HepG2 (cell line): ENCODE measurements around the gene PRICKLE3. TPM values are rescaled to one million over a fixed set of nuclear protein-coding genes. Genes with fewer than 3 reads are reported as not detected.
A peak's percentile ranks its signal among the peaks of the same experiment; 100 is the strongest.

Source experiments
- EHMT2 ChIP-seq: fragments of 200-600 bp; sonication (generic); IDR thresholded peaks from 2 replicates; pipeline ENCODE4 v1.7.0; 2017; ENCODE audit warnings: antibody characterized with exemption, low read depth, low read length, borderline replicate concordance
- ELF3 ChIP-seq: IDR thresholded peaks from 2 replicates; pipeline ENCODE4 v1.6.1; 2016; ENCODE audit warnings: missing genetic modification reagents, missing compliant biosample characterization
- HNRNPLL ChIP-seq: fragments of 200-400 bp; formaldehyde crosslinking; IDR thresholded peaks from 2 replicates; pipeline ENCODE4 v1.6.1; 2017; ENCODE audit warnings: mild to moderate bottlenecking, low read depth, low read length; ENCODE audit not compliant: poor library complexity, severe bottlenecking
- JARID2 ChIP-seq: sonication (generic); formaldehyde crosslinking; IDR thresholded peaks from 2 replicates; pipeline ENCODE4 v1.8.1; 2023; ENCODE audit warnings: missing genetic modification reagents, inconsistent platforms; ENCODE audit not compliant: insufficient replicate concordance
- KDM1A ChIP-seq: IDR thresholded peaks from 2 replicates; pipeline ENCODE4 v1.6.1; 2016; ENCODE audit warnings: missing compliant biosample characterization
- MTA3 ChIP-seq: sonication (generic); formaldehyde crosslinking; IDR thresholded peaks from 2 replicates; pipeline ENCODE4 v1.4.0; 2020; ENCODE audit warnings: missing genetic modification reagents
- MYNN ChIP-seq: sonication (generic); formaldehyde crosslinking; IDR thresholded peaks from 2 replicates; pipeline ENCODE4 v1.4.0; 2020; ENCODE audit warnings: mild to moderate bottlenecking, low read depth, missing genetic modification reagents
- NCOA5 ChIP-seq: sonication (generic); formaldehyde crosslinking; IDR thresholded peaks from 2 replicates; pipeline ENCODE4 v1.4.0; 2020; ENCODE audit warnings: missing genetic modification reagents
- NONO ChIP-seq, 2 experiments: fragments of 450-650 bp in 1 of 2; sonication (generic) in 1 of 2; formaldehyde crosslinking in 1 of 2; IDR thresholded peaks in 1 of 2; conservative IDR thresholded peaks in 1 of 2; 2 replicates each; pipeline versions ENCODE4 v1.6.1 to v1.8.0; 2017 to 2022; ENCODE audit warnings: mild to moderate bottlenecking in 1 of 2, missing genetic modification reagents in 1 of 2, moderate library complexity in 1 of 2
- NR1H2 ChIP-seq: sonication (generic); formaldehyde crosslinking; IDR thresholded peaks from 2 replicates; pipeline ENCODE4 v1.8.1; 2022; ENCODE audit warnings: low read depth, missing genetic modification reagents, borderline replicate concordance
- PAF1 ChIP-seq: IDR thresholded peaks from 2 replicates; pipeline ENCODE4 v1.6.1; 2016; ENCODE audit warnings: missing genetic modification reagents, missing compliant biosample characterization
- SMC3 ChIP-seq: IDR thresholded peaks from 2 replicates; pipeline ENCODE4 v1.6.1; 2011; ENCODE audit warnings: low read length, improper control_type of control experiment
- SNAI1 ChIP-seq: sonication (generic); formaldehyde crosslinking; IDR thresholded peaks from 2 replicates; pipeline ENCODE4 v1.5.0; 2020; ENCODE audit warnings: mild to moderate bottlenecking, missing genetic modification reagents, borderline replicate concordance
- TFE3 ChIP-seq: IDR thresholded peaks from 2 replicates; pipeline ENCODE4 v1.6.1; 2016
- THAP11 ChIP-seq: IDR thresholded peaks from 2 replicates; pipeline ENCODE4 v1.6.1; 2016; ENCODE audit warnings: missing biosample characterization, missing genetic modification reagents
- ZKSCAN1 ChIP-seq: fragments of 150-350 bp; IDR thresholded peaks from 2 replicates; pipeline ENCODE4 v1.6.1; 2014; ENCODE audit warnings: low read length
- ZNF282 ChIP-seq: fragments of 450-650 bp; IDR thresholded peaks from 2 replicates; pipeline ENCODE4 v1.6.1; 2018; ENCODE audit not compliant: partially characterized antibody
- ZNF501 ChIP-seq: sonication (generic); formaldehyde crosslinking; IDR thresholded peaks from 2 replicates; pipeline ENCODE4 v1.5.1; 2020; ENCODE audit warnings: mild to moderate bottlenecking, moderate library complexity, missing genetic modification reagents
- ZNF543 ChIP-seq: sonication (generic); formaldehyde crosslinking; IDR thresholded peaks from 2 replicates; pipeline ENCODE4 v1.4.0; 2020; ENCODE audit warnings: mild to moderate bottlenecking, missing genetic modification reagents
- ZNF891 ChIP-seq: sonication (generic); formaldehyde crosslinking; IDR thresholded peaks from 2 replicates; pipeline ENCODE4 v1.5.0; 2020; ENCODE audit warnings: mild to moderate bottlenecking, missing genetic modification reagents
- ZSCAN31 ChIP-seq: sonication (generic); formaldehyde crosslinking; IDR thresholded peaks from 2 replicates; pipeline ENCODE4 v1.5.0; 2020; ENCODE audit warnings: low read depth, mild to moderate bottlenecking, missing genetic modification reagents
- ZZZ3 ChIP-seq: sonication (generic); formaldehyde crosslinking; IDR thresholded peaks from 2 replicates; pipeline ENCODE4 v1.4.0; 2020; ENCODE audit warnings: missing genetic modification reagents, mild to moderate bottlenecking, borderline replicate concordance
- polyA plus RNA-seq, 8 experiments: library from polyadenylated mRNA; depleted of rRNA in 3 of 8; stranded (reverse) in 7 of 8; unstranded in 1 of 8; fragments of >200 nt; fragmentation: Illumina TruSeq in 4 of 8; extraction: Trizol in 4 of 8; gene quantifications; 2 replicates each; pipeline versions ENCODE4 v1.2.1 to v1.2.3, GENCODE V29; 2011 to 2016; ENCODE audit warnings: low read depth in 4 of 8, missing spikeins in 1 of 8, mixed read lengths in 1 of 8; ENCODE audit not compliant: insufficient read depth in 1 of 8
- total RNA-seq, 5 experiments: library from RNA; depleted of rRNA; stranded (reverse); fragments of >200 nt; fragmentation: Illumina TruSeq; extraction: Trizol; gene quantifications; 2 replicates each; pipeline ENCODE4 v1.2.3, GENCODE V29; 2016; ENCODE audit warnings: low read depth in 1 of 5
- TF ChIP-seq, protein P1 (sequence below): IDR thresholded peaks from 2 replicates; pipeline ENCODE4 v1.4.0; 2020; ENCODE audit warnings: mild to moderate bottlenecking, missing genetic modification reagents
- TF ChIP-seq, protein P2 (sequence below): sonication (generic); formaldehyde crosslinking; IDR thresholded peaks from 2 replicates; pipeline ENCODE4 v1.4.0; 2020; ENCODE audit warnings: missing genetic modification reagents
- TF ChIP-seq, protein P3 (sequence below): IDR thresholded peaks from 2 replicates; pipeline ENCODE4 v1.6.1; 2016

PRICKLE3 gene
- total and polyA plus RNA-seq, 2 of the 13 experiments (the other 11 are each of a cell fraction or from before 2014, with no cell fraction given): 2.6 TPM

GRCh38 chrX:49186125-49187027, at the start of gene PRICKLE3 (continued):
- TF ChIP-seq ZSCAN31 (CRISPR knock-in tag): no peak; the same call in 1 of the 2 replicates
- TF ChIP-seq NR1H2 (CRISPR knock-in tag): no peak
- TF ChIP-seq TFE3 (CRISPR knock-in tag): no peak
- TF ChIP-seq SNAI1 (CRISPR knock-in tag): no peak
- TF ChIP-seq SMC3: no peak
- TF ChIP-seq, protein P1, sequence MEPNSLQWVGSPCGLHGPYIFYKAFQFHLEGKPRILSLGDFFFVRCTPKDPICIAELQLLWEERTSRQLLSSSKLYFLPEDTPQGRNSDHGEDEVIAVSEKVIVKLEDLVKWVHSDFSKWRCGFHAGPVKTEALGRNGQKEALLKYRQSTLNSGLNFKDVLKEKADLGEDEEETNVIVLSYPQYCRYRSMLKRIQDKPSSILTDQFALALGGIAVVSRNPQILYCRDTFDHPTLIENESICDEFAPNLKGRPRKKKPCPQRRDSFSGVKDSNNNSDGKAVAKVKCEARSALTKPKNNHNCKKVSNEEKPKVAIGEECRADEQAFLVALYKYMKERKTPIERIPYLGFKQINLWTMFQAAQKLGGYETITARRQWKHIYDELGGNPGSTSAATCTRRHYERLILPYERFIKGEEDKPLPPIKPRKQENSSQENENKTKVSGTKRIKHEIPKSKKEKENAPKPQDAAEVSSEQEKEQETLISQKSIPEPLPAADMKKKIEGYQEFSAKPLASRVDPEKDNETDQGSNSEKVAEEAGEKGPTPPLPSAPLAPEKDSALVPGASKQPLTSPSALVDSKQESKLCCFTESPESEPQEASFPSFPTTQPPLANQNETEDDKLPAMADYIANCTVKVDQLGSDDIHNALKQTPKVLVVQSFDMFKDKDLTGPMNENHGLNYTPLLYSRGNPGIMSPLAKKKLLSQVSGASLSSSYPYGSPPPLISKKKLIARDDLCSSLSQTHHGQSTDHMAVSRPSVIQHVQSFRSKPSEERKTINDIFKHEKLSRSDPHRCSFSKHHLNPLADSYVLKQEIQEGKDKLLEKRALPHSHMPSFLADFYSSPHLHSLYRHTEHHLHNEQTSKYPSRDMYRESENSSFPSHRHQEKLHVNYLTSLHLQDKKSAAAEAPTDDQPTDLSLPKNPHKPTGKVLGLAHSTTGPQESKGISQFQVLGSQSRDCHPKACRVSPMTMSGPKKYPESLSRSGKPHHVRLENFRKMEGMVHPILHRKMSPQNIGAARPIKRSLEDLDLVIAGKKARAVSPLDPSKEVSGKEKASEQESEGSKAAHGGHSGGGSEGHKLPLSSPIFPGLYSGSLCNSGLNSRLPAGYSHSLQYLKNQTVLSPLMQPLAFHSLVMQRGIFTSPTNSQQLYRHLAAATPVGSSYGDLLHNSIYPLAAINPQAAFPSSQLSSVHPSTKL (CRISPR knock-in tag): peak; percentile 37; the same call in 1 of the 2 replicates
- no peak for TF ChIP-seq JARID2
- TF ChIP-seq PAF1 (CRISPR knock-in tag): no peak
- TF ChIP-seq NONO (IDR thresholded peaks at IDR 0.05): no peak
- TF ChIP-seq NONO (CRISPR knock-in tag; conservative IDR thresholded peaks at IDR 0.05): peak; percentile 84
- TF ChIP-seq ELF3 (CRISPR knock-in tag): peak; percentile 41; the same call in 1 of the 2 replicates
- no peak for TF ChIP-seq EHMT2
- no peak for TF ChIP-seq MTA3 (CRISPR knock-in tag)
- no peak for TF ChIP-seq HNRNPLL
- no peak for TF ChIP-seq ZNF543 (CRISPR knock-in tag)
- TF ChIP-seq, protein P2, sequence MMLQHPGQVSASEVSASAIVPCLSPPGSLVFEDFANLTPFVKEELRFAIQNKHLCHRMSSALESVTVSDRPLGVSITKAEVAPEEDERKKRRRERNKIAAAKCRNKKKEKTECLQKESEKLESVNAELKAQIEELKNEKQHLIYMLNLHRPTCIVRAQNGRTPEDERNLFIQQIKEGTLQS: no peak
- TF ChIP-seq, protein P3, sequence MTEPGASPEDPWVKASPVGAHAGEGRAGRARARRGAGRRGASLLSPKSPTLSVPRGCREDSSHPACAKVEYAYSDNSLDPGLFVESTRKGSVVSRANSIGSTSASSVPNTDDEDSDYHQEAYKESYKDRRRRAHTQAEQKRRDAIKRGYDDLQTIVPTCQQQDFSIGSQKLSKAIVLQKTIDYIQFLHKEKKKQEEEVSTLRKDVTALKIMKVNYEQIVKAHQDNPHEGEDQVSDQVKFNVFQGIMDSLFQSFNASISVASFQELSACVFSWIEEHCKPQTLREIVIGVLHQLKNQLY (CRISPR knock-in tag): no peak
- no peak for TF ChIP-seq KDM1A (CRISPR knock-in tag)
- TF ChIP-seq THAP11 (CRISPR knock-in tag): peak; percentile 68
- TF ChIP-seq NCOA5: no peak
- no peak for TF ChIP-seq ZNF891 (CRISPR knock-in tag)
- no peak for TF ChIP-seq MYNN (CRISPR knock-in tag)
- no peak for TF ChIP-seq ZZZ3
- TF ChIP-seq ZKSCAN1: no peak
- no peak for TF ChIP-seq ZNF282
- no peak for TF ChIP-seq ZNF501 (CRISPR knock-in tag)
